Omental fat pad (tissue), 4 donors: ENCODE results near the gene SNHG17. TPM values are rescaled to one million over a fixed set of nuclear protein-coding genes. Genes with fewer than 3 reads are reported as not detected.
"Not testable (repeated sequence)": the region's sequence is repeated elsewhere in the genome, so short reads cannot be mapped to it uniquely, and the experiment has no call there.

Source experiments
- ATAC-seq: fragments of 150-250 bp; one replicate; pipeline ENCODE4 v1.9.1; 2016; ENCODE audit warnings: mild to moderate bottlenecking, moderate library complexity; ENCODE audit not compliant: low FRiP score
- DNase-seq: peaks from one replicate; pipeline ENCODE4 v3.0.0-alpha.2; 2019; ENCODE audit warnings: low spot score
- CTCF ChIP-seq, 3 donors: fragments of 450-650 bp; IDR thresholded peaks; one replicate each; pipeline ENCODE4 v1.5.1; 2016 to 2017; ENCODE audit warnings: antibody characterized with exemption in 3 of 3, mild to moderate bottlenecking in 3 of 3, moderate library complexity in 2 of 3
- total RNA-seq, 4 donors: library from RNA; depleted of rRNA; stranded (reverse); fragments of >200 nt; gene quantifications; one replicate each; pipeline ENCODE4 v1.1.0, GENCODE V29; 2016

Gene SNHG17
- total RNA-seq, 4 donors from 2014 or later, result 19.5 to 66.1 (median 33.4) TPM

- no peak for ATAC-seq
- DNase-seq, result no peak
- no peak for TF ChIP-seq CTCF (IDR thresholded peaks at IDR 0.05)
These were observed 419 bp upstream of the SNHG17 start for GRCh38 chr20:38435555-38435939.

GRCh38 chr20:38434301-38434741 lies 807 bp downstream of the SNHG17 start:
- ATAC-seq (peak; percentile 26), DNase-seq (no peak)
- no peak for TF ChIP-seq CTCF (IDR thresholded peaks at IDR 0.05)

- ATAC-seq, result no peak
- DNase-seq, result no peak
- no peak for TF ChIP-seq CTCF (IDR thresholded peaks at IDR 0.05)
These were observed 1.7 kb downstream of the SNHG17 start for GRCh38 chr20:38433304-38433972.

GRCh38 chr20:38432870-38433269 lies 2.3 kb downstream of the SNHG17 start:
- ATAC-seq, DNase-seq: not testable (repeated sequence)

GRCh38 chr20:38432292-38432691 lies 2.8 kb downstream of the SNHG17 start:
- no peak for DNase-seq
- TF ChIP-seq CTCF (IDR thresholded peaks at IDR 0.05), result no peak
- ATAC-seq, result no peak

GRCh38 chr20:38430679-38431325 lies 4.3 kb downstream of the SNHG17 start:
- no peak for TF ChIP-seq CTCF (IDR thresholded peaks at IDR 0.05)
- no peak for DNase-seq
- ATAC-seq, result no peak

GRCh38 chr20:38429301-38429700 lies 5.8 kb downstream of the SNHG17 start:
- TF ChIP-seq CTCF (IDR thresholded peaks at IDR 0.05), result no peak

More at GRCh38 chr20:38429301-38429700, 5.8 kb downstream of the SNHG17 start:
- ATAC-seq (no peak), DNase-seq (no peak)
